HG03432 (cell line): ENCODE measurements around the gene GUSB.
A peak's percentile ranks its signal among the peaks of the same experiment; 100 is the strongest.
"Not testable (repeated sequence)": the region's sequence is repeated elsewhere in the genome, so short reads cannot be mapped to it uniquely, and the experiment has no call there.

Source experiments
- ATAC-seq: cut with Tn5 transposase; IDR thresholded peaks from one replicate; pipeline ENCODE4 v1.9.1; 2021; ENCODE audit warnings: mild to moderate bottlenecking, moderate library complexity; ENCODE audit not compliant: unreplicated experiment

The GUSB gene

DNA sequence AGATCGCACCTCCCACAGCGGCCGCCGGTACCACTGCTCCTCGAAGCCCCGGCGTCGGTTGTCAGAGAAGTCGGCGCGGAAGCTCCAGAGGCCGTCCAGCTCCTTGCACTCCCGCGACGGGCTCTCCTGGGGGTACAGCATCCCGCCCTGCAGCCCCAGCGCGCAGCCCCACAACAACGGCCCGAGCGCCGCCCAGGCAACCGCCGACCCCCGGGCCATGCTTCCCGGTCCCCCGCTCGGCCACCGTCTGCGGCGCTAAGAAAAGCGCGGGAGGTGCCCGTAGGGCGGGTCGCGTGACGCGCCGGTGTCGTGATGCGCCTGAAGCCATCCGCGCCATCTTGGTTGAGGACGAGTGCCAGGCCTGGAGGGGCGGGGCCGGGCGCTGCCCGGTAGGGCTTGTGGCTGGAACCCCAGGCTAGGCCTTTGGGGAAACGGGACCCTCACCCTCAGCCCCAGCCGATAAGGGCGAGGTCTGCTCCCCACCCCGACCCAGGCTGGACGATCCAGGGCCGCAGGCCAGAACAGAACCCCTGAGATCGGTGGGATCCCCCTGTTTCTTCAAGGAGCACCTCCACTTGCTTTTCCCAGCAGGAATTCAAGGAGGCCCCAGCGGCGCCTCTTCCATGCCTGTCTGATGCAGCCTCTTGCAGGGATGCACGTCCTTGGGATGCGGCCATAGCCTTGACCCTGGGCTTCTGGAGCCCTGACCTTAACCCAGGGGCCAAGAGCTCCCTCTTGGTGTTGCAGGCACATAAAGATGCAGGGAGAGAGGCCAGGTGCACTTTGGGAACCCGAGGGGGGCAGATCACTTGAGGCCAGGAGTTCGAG, at the start of gene GUSB:
Gene GUSB, minus strand, starts transcription at position 249 of the 828 bp plus-strand sequence. Its CDS starts 30 bp downstream, at position 219.
- ATAC-seq, result peak; percentile 90

DNA sequence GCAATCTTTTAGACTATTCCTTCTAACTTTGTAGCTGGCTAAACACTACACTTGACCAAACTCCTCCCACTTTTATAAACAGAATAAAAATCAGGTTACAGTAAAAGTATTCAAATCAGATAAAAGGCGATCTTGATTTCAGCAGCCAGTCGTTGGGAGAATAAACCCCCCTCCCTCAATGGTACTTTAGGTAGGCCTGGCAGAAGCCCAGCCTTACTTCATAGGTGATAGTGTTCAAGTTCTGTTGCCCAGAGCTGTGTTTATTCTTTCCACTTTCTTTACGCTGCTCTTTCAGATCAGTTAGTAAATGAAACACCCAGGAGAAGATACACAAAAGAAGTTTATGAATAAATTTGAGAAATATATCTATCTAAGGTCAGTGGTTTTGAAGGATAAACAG, 46.3 kb upstream of the GUSB start:
- ATAC-seq, result not testable (repeated sequence)

- no peak for ATAC-seq
Observed at GRCh38 chr7:66016131-66016461, 34.1 kb upstream of the GUSB start.

GRCh38 chr7:66015440-66016130, 33.6 kb upstream of the GUSB start:
- ATAC-seq, result no peak

DNA sequence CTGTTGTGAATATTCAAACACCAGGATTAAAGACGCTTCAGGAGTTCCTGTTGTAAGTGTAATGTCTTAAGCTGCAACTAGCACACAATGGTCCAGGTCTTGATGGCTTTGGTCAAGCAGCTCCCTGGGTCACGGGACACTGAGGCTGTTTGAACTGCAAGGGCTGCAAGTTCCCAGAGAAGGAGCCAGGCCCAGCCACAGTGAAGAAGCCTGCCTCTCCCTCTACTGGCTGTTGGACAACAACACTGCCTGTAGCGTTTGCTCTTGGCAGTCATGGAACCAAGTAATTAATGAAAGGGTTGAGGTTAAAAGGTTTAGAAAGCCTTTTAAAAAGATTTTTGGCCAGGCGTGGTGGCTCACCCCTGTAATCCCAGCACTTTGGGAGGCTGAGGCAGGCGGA, 31.9 kb upstream of the GUSB start:
- no peak for ATAC-seq

DNA sequence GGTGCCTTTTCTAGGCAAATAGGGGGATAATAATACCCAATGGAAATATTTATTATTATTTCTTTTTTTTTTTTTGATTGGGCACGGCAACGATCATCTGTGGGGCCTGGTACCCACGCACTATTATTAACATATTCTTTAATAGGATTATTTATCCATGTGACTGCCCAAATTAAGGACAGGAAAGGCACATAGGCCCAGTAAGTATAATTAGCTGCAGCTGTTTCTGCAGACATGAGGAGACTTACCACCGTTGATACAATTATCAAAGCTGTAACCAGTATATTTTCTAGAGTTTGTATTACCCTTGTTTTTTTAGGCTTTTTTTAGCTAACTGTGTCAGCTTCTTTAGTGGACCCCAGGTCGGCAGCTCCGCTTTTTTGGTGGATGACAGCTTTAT, 25.2 kb upstream of the GUSB start:
- ATAC-seq, result no peak

DNA sequence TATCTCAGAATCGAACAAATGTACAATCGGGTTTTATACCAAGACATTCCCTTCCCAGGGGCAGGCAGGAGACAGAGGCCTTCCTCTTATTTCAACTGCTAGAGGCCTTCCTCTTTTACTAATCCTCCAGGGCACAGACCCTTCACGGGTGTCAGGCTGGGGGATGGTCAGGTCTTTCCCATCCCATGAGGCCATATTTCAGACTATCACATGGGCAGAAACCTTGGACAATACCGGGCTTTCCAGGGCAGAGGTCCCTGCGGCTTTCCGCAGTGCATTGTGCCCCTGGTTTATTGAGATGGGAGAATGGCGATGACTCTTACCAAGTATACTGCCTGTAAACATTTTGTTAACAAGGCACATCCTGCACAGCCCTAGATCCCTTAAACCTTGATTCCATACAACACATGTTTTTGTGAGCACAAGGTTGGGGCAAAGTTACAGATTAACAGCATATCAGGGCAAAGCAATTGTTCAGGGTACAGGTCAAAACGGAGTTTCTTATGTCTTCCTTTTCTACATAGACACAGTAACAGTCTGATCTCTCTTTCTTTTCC, 23.2 kb upstream of the GUSB start:
- not testable (repeated sequence) for ATAC-seq

GRCh38 chr7:66000823-66001417, 18.9 kb upstream of the GUSB start:
- ATAC-seq, result not testable (repeated sequence)

DNA sequence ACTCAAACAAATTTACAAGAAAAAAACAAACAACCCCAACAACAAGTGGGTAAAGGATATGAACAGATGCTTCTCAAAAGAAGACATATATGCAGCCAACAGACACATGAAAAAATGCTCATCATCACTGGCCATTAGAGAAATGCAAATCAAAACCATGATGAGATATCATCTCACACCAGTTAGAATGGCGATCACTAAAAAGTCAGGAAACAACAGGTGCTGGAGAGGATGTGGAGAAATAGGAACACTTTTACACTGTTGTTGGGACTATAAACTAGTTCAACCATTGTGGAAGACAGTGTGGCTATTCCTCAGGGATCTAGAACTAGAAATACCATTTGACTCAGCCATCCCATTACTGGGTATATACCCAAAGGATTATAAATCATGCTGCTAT, 13.0 kb upstream of the GUSB start:
- not testable (repeated sequence) for ATAC-seq

GRCh38 chr7:65992526-65992925, 10.5 kb upstream of the GUSB start:
- ATAC-seq, result no peak

- not testable (repeated sequence) for ATAC-seq
Observed at GRCh38 chr7:65991829-65992228, 9.8 kb upstream of the GUSB start.

- no peak for ATAC-seq
Observed at GRCh38 chr7:65989694-65990080, 7.7 kb upstream of the GUSB start.

DNA sequence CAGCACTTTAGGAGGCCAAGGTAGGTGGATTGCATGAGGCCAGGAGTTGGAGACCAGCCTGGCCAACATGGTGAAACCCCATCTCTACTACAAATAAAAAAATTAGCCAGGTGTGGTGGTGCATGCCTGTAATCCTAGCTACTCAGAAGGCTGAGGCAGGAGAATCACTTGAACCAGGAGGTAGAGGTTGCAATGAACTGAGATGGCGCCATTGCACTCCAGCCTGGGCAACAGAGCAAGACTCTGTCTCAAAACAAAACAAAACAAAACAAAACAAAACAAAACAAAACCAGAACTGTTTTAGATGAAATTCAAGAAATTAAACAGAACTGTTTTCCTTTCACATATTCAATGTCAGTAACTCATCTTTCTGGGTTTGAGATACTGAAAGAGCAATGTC, 6.5 kb upstream of the GUSB start:
- ATAC-seq, result not testable (repeated sequence)

DNA sequence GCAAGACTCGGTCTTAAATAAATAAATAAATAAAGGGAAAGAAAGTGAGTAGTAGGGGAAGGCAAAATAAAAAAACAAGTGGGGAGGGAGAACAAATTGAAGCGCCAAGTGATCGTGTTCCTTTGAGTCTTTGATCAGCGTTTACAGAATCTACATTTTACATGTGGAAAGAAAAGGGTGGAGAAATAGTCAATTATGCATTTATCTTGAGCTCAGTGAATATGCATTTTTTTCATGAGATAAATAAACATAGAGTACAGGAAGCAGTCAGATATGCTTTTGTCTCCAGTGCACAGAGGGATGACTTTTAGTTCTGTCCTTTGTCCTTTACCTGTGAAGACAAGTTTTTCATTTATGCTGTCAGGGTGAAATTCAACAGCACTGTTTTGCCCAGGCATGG, 6.1 kb upstream of the GUSB start:
- ATAC-seq, result no peak

GRCh38 chr7:65983965-65984658, 2.1 kb upstream of the GUSB start:
- ATAC-seq, result no peak

DNA sequence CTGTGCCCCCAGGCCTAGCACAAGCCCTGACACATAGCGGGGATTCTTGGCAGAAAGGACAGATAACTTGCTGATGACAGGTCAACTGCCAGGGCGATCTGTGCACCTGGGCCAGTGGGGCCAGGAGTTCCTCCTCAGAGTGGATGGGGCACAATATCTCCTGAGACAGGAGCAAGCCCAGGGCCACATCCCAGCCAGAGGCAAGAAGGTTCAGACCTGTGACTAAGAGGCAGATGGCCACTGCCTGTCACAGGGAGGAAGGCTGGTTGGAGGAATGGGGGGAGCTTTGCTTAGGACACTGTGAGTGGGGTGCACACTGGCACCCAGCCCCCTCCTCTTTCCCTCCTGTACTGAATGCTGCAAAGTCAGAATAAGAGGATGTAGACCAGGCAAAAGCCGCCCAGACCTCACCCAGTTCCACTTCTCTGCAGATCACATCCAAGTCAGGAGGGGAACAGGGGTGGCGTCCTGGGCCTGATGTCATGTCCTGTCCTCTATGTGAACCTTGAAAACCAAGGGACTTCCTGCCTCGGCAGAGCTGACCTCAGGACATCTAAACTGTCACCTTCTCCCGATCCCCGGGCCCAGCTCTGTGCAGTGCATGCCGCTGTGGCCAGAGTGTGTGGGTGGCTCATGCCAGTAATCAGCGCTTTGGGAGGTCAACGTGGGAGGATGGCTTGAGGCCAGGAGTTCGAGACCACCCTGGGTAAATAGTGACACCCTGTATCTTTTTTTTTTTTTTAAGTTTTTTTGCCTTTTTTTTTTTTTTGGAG, 1.3 kb downstream of the GUSB start:
- peak; percentile 70 for ATAC-seq

DNA sequence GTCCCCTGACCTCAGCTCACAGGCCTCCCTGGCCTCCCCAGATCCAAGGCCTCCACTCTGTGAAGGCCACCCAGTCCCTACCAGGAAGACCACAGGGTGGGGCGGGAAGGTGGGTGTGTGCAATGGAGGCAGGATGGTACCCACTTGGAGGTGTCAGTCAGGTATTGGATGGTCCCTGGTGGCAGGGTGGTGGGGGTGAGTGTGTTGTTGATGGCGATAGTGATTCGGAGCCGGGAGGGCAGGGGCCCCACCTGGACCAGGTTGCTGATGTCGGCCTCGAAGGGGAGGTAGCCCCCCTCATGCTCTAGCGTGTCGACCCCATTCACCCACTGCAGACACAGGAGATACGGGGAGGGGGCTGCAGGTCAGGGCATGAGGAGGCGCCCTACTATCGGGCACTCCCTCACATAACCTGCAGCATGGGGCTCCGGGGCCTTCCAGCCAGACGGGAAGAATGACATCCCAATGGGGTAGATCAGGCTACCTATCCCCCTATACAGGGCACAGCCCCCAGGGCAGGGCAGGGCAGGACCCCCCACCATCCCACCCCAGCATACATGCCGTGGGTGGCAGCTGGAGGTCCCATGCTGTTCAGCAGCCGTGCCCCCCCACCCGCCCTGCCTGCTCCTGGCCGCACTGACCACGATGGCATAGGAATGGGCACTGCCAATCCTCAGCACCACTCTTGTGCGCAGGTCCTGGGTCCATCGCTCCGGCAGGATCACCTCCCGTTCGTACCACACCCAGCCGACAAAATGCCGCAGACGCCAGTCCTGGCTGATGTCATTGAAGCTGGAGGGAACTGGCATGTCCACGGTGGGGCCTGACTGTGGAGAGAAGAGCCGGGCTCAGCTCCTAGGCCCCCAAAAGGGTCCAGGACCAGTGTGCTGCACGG, 2.2 kb downstream of the GUSB start:
- no peak for ATAC-seq

- no peak for ATAC-seq
Observed at GRCh38 chr7:65978891-65979582, 3.0 kb downstream of the GUSB start.
